Measurements from ENCODE around the gene HERC4.

Gene HERC4

GRCh38 chr10:68075550-68076004 is 494 bp upstream of the HERC4 start:
- Mint-ChIP-seq H3K27me3 (ENCODE audit: low read depth, poor library complexity) (no peaks in the 10 kb centered on the region), H3K9me3 (no peaks in the 10 kb centered on the region), H3K36me3 (ENCODE audit: low read depth) (peaks cover 5% of the 10 kb centered on the region), H3K4me3 (peak overlapping the region; percentile 96), H3K27ac (no peak overlapping the region), H3K4me1 (peaks cover 36% of the 10 kb centered on the region)
- TF ChIP-seq CTCF (IDR thresholded peaks at IDR 0.05), result no peak
- no peak for DNase-seq

- peaks cover 16% of the 10 kb centered on the region for H3K36me3 Mint-ChIP-seq (ENCODE audit: low read depth)
Observed at GRCh38 chr10:68074031-68074774, 880 bp downstream of the HERC4 start.

GRCh38 chr10:68073631-68074030 is 1.5 kb downstream of the HERC4 start:
- Mint-ChIP-seq H3K4me3 (peak overlapping the region; percentile 96), H3K27me3 (ENCODE audit: low read depth, poor library complexity) (peaks cover 2% of the 10 kb centered on the region), H3K4me1 (peaks cover 36% of the 10 kb centered on the region), H3K27ac (peak overlapping the region; percentile 75), H3K36me3 (ENCODE audit: low read depth) (peaks cover 21% of the 10 kb centered on the region), H3K9me3 (no peaks in the 10 kb centered on the region)
- DNase-seq, result no peak
- no peak for TF ChIP-seq CTCF (IDR thresholded peaks at IDR 0.05)

More at GRCh38 chr10:68074031-68074774, 880 bp downstream of the HERC4 start:
- peak overlapping the region; percentile 96 for H3K4me3 Mint-ChIP-seq
- DNase-seq, result no peak
- H3K9me3 Mint-ChIP-seq, result no peaks in the 10 kb centered on the region
- peaks cover 36% of the 10 kb centered on the region for H3K4me1 Mint-ChIP-seq
- no peak for TF ChIP-seq CTCF (IDR thresholded peaks at IDR 0.05)
- peaks cover 2% of the 10 kb centered on the region for H3K27me3 Mint-ChIP-seq (ENCODE audit: low read depth, poor library complexity)
- peak overlapping the region; percentile 75 for H3K27ac Mint-ChIP-seq

- peaks cover 2% of the 10 kb centered on the region for H3K27me3 Mint-ChIP-seq (ENCODE audit: low read depth, poor library complexity)
- no peaks in the 10 kb centered on the region for H3K9me3 Mint-ChIP-seq
- TF ChIP-seq CTCF (IDR thresholded peaks at IDR 0.05), result no peak
- DNase-seq, result no peak
- peaks cover 60% of the 10 kb centered on the region for H3K36me3 Mint-ChIP-seq (ENCODE audit: low read depth)
- H3K4me1 Mint-ChIP-seq, result peaks cover 19% of the 10 kb centered on the region
- no peak overlapping the region for H3K27ac Mint-ChIP-seq
- no peak overlapping the region for H3K4me3 Mint-ChIP-seq
Observed at GRCh38 chr10:68067508-68067907, 7.6 kb downstream of the HERC4 start.

- Mint-ChIP-seq H3K4me1 (peaks cover 14% of the 10 kb centered on the region), H3K36me3 (ENCODE audit: low read depth) (peaks cover 62% of the 10 kb centered on the region), H3K27me3 (ENCODE audit: low read depth, poor library complexity) (peaks cover 2% of the 10 kb centered on the region), H3K4me3 (no peak overlapping the region), H3K9me3 (no peaks in the 10 kb centered on the region), H3K27ac (no peak overlapping the region)
- no peak for TF ChIP-seq CTCF (IDR thresholded peaks at IDR 0.05)
- DNase-seq, result no peak
Observed at GRCh38 chr10:68067029-68067428, 8.1 kb downstream of the HERC4 start.

- Mint-ChIP-seq H3K4me1 (no peaks in the 10 kb centered on the region), H3K27ac (no peak overlapping the region), H3K36me3 (ENCODE audit: low read depth) (peaks cover 29% of the 10 kb centered on the region), H3K27me3 (ENCODE audit: low read depth, poor library complexity) (no peaks in the 10 kb centered on the region), H3K9me3 (no peaks in the 10 kb centered on the region), H3K4me3 (no peak overlapping the region)
- DNase-seq, result no peak
- no peak for TF ChIP-seq CTCF (IDR thresholded peaks at IDR 0.05)
Observed at GRCh38 chr10:68053553-68053952, 21.5 kb downstream of the HERC4 start.

All from nephron progenitor cell (in vitro differentiated cells).